Lower lobe of right lung (tissue), 2 donors: ENCODE measurements around the gene PIK3R1. TPM values are rescaled to one million over a fixed set of nuclear protein-coding genes. Genes with fewer than 3 reads are reported as not detected.

Source experiments
- ATAC-seq, 2 donors: fragments of 200-7000 bp; cut with Tn5 transposase; one replicate each; pipeline ENCODE4 v1.9.1; 2020 to 2022; ENCODE audit warnings: mild to moderate bottlenecking in 2 of 2, moderate library complexity in 2 of 2
- DNase-seq: peaks from one replicate; pipeline ENCODE4 v3.0.0-alpha.2; 2020
- H3K27ac ChIP-seq: fragments of 200-600 bp; one replicate; pipeline ENCODE4 v1.8.0; 2022
- H3K27me3 ChIP-seq: fragments of 200-600 bp; one replicate; pipeline ENCODE4 v1.8.0; 2022; ENCODE audit warnings: low read depth
- H3K36me3 ChIP-seq: fragments of 200-600 bp; one replicate; pipeline ENCODE4 v1.8.0; 2022; ENCODE audit warnings: mild to moderate bottlenecking
- H3K4me1 ChIP-seq: fragments of 200-600 bp; one replicate; pipeline ENCODE4 v1.8.0; 2022
- H3K4me3 ChIP-seq: fragments of 200-600 bp; one replicate; pipeline ENCODE4 v1.8.0; 2022; ENCODE audit warnings: mild to moderate bottlenecking
- H3K9me3 ChIP-seq: fragments of 200-600 bp; one replicate; pipeline ENCODE4 v1.8.0; 2022
- CTCF ChIP-seq: fragments of 200-600 bp; IDR thresholded peaks from one replicate; pipeline ENCODE4 v1.8.0; 2022; ENCODE audit warnings: antibody characterized with exemption, mild to moderate bottlenecking
- intact Hi-C: fragments of 100-400 bp; cut with DNase I; formaldehyde crosslinking; loops from one replicate; pipeline ENCODE4 v1.11.0; 2022
- total RNA-seq: library from RNA; stranded (reverse); fragmentation: NEBNext Ultra II Directional; extraction: Animal tissue kit (Norgen Biotek cat#: 25700); gene quantifications from one replicate; pipeline ENCODE4 v1.2.1, GENCODE V29; 2021
- donor health status: DM: no; HTN: yes; CAD: no; lungs with severe emphysema.

PIK3R1 gene
- total RNA-seq, 1 donor from 2014 or later: 122 TPM

DNA sequence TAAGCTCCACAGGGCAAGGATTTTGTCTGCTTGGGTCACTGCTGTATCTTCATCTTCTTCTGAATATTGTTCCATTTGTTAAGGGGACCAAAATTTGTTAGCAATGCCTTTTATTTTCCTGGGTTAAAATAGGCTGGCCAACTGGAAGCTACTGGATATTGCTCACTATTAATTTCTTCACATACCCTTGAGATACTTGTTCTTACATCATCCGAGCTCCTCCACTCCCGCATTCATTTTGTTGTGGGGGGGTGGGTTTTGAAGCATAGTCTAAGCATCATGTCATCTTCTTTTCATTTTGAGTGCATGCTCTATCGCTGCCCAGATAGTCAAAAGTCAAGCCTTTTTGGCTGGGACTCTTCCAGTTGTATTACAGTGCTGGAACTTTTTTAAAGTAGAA, 42.5 kb upstream of the PIK3R1 start:
- Histone ChIP-seq H3K4me1 (peaks cover 3% of the 10 kb centered on the region), H3K4me3 (no peak overlapping the region), H3K27me3 (no peaks in the 10 kb centered on the region), H3K9me3 (no peaks in the 10 kb centered on the region), H3K27ac (no peak overlapping the region), H3K36me3 (no peaks in the 10 kb centered on the region)
- DNase-seq (no peak), ATAC-seq (no peak)
- intact Hi-C loops: no loop called here
- no peak for TF ChIP-seq CTCF

DNA sequence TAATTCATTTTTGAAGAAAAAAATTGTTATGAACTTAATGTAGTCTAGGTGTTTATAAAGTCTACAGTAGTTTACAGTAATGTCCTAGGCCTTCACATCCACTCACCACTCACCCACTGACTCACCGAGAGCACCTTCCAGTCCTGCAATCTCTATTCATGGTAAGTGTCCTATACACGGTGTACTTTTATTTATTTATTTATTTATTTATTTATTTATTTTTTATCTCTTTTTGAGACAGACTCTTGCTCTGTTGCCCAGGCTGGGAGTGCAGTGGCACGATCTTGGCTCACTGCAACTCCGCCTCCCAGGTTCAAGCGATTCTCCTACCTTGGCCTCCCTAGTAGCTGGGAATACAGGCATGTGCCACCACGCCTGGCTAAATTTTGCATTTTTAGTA, 39.3 kb upstream of the PIK3R1 start:
- intact Hi-C loops: no loop called here
- no peaks in the 10 kb centered on the region for H3K27me3 ChIP-seq
- ATAC-seq: no peak
- no peak for DNase-seq
- no peaks in the 10 kb centered on the region for H3K36me3 ChIP-seq
- no peak overlapping the region for H3K4me3 ChIP-seq
- H3K9me3 ChIP-seq: no peaks in the 10 kb centered on the region
- H3K27ac ChIP-seq: no peak overlapping the region
- H3K4me1 ChIP-seq: peaks cover 3% of the 10 kb centered on the region
- no peak for TF ChIP-seq CTCF

GRCh38 chr5:68176802-68177479, 38.6 kb upstream of the PIK3R1 start:
- Histone ChIP-seq H3K4me1 (no peaks in the 10 kb centered on the region), H3K4me3 (no peak overlapping the region), H3K27ac (no peak overlapping the region), H3K36me3 (no peaks in the 10 kb centered on the region), H3K27me3 (no peaks in the 10 kb centered on the region), H3K9me3 (no peaks in the 10 kb centered on the region)
- no peak for ATAC-seq
- intact Hi-C loops: no loop called here
- no peak for DNase-seq
- no peak for TF ChIP-seq CTCF

DNA sequence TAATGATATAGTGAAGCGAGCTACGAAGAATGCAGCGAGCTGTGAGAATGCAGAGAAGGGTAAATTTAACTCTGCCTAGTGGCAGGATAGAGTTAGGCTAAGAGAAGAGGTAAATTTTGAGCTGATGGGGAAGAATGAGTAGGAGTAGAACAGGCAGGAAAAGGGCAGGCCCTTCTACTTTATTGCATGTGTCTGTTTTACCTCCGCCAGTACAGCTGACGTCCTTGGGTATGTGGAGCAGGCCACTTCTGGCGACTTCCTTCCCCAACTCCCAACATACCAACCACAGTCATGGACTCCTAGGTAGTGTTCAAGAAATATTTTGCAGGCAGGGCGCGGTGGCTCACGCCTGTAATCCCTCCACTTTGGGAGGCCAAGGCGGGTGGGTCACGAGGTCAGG, 37.9 kb upstream of the PIK3R1 start:
- H3K4me3 ChIP-seq: no peak overlapping the region
- H3K9me3 ChIP-seq: no peaks in the 10 kb centered on the region
- H3K4me1 ChIP-seq: no peaks in the 10 kb centered on the region
- no peak for TF ChIP-seq CTCF
- no peaks in the 10 kb centered on the region for H3K36me3 ChIP-seq
- intact Hi-C loops: no loop called here
- no peak for DNase-seq
- H3K27ac ChIP-seq: no peak overlapping the region
- no peaks in the 10 kb centered on the region for H3K27me3 ChIP-seq
- ATAC-seq: no peak

GRCh38 chr5:68178579-68178978, 37.0 kb upstream of the PIK3R1 start:
- no peaks in the 10 kb centered on the region for H3K4me1 ChIP-seq
- H3K27me3 ChIP-seq: no peaks in the 10 kb centered on the region
- H3K9me3 ChIP-seq: no peaks in the 10 kb centered on the region
- no peak for ATAC-seq
- DNase-seq: no peak
- no peak for TF ChIP-seq CTCF
- no peak overlapping the region for H3K4me3 ChIP-seq
- H3K27ac ChIP-seq: no peak overlapping the region
- no peaks in the 10 kb centered on the region for H3K36me3 ChIP-seq
- intact Hi-C loops: no loop called here
